H9 (cell line): ENCODE data around the gene ING2. TPM values are rescaled to one million over a fixed set of nuclear protein-coding genes. Genes with fewer than 3 reads are reported as not detected.

Experiments used
- DNase-seq: peaks from one replicate; pipeline ENCODE4 v3.0.0-alpha.2; 2017
- H2AFZ ChIP-seq: one replicate; pipeline ENCODE4 v1.6.1; 2013; ENCODE audit warnings: mild to moderate bottlenecking, low read length, control low read depth, moderate library complexity
- H2AK5ac ChIP-seq: 2 replicates; pipeline ENCODE4 v1.6.1; 2013; ENCODE audit warnings: low read length, control low read depth, mixed read lengths; ENCODE audit not compliant: insufficient read length
- H2BK120ac ChIP-seq: one replicate; pipeline ENCODE4 v1.6.1; 2013; ENCODE audit warnings: low read depth, mild to moderate bottlenecking, low read length, control low read depth, inconsistent platforms; ENCODE audit not compliant: poor library complexity, severe bottlenecking
- H2BK12ac ChIP-seq: 2 replicates; pipeline ENCODE4 v1.6.1; 2013; ENCODE audit warnings: low read length, control low read depth, mixed read lengths, low read depth; ENCODE audit not compliant: insufficient read length
- H2BK15ac ChIP-seq: 2 replicates; pipeline ENCODE4 v1.6.1; 2013; ENCODE audit warnings: low read depth, low read length, control low read depth
- H2BK20ac ChIP-seq: one replicate; pipeline ENCODE4 v1.6.1; 2013; ENCODE audit warnings: low read depth, mild to moderate bottlenecking, low read length, control low read depth, inconsistent platforms; ENCODE audit not compliant: poor library complexity, severe bottlenecking
- H2BK5ac ChIP-seq: 2 replicates; pipeline ENCODE4 v1.6.1; 2013; ENCODE audit warnings: low read length, control low read depth, mixed read lengths; ENCODE audit not compliant: insufficient read length
- H3K14ac ChIP-seq: 2 replicates; pipeline ENCODE4 v1.6.1; 2013; ENCODE audit warnings: low read length, control low read depth; ENCODE audit not compliant: insufficient read depth
- H3K18ac ChIP-seq: 2 replicates; pipeline ENCODE4 v1.6.1; 2013; ENCODE audit warnings: low read depth, mild to moderate bottlenecking, mixed read lengths, low read length, control low read depth; ENCODE audit not compliant: insufficient read length
- H3K23ac ChIP-seq: 2 replicates; pipeline ENCODE4 v1.6.1; 2013; ENCODE audit warnings: low read length, control low read depth, mixed read lengths, low read depth; ENCODE audit not compliant: insufficient read length
- H3K23me2 ChIP-seq: 2 replicates; pipeline ENCODE4 v1.6.1; 2013; ENCODE audit warnings: low read depth, mild to moderate bottlenecking, mixed read lengths, low read length, control low read depth; ENCODE audit not compliant: insufficient read length, poor library complexity, severe bottlenecking
- H3K27ac ChIP-seq: 2 replicates; pipeline ENCODE4 v1.5.1; 2013; ENCODE audit warnings: low read length, control low read depth, mixed read lengths, low read depth; ENCODE audit not compliant: insufficient read length
- H3K27me3 ChIP-seq: 2 replicates; pipeline ENCODE4 v1.6.1; 2013; ENCODE audit warnings: low read length, control low read depth, inconsistent platforms; ENCODE audit not compliant: insufficient read depth
- H3K4ac ChIP-seq: 2 replicates; pipeline ENCODE4 v1.6.1; 2013; ENCODE audit warnings: low read depth, mild to moderate bottlenecking, control low read depth, inconsistent platforms, low read length, moderate library complexity
- H3K4me1 ChIP-seq: 2 replicates; pipeline ENCODE4 v1.6.1; 2013; ENCODE audit warnings: low read length, control low read depth, inconsistent platforms; ENCODE audit not compliant: insufficient read depth
- H3K4me2 ChIP-seq: 2 replicates; pipeline ENCODE4 v1.6.1; 2013; ENCODE audit warnings: low read length, control low read depth, mixed read lengths; ENCODE audit not compliant: insufficient read length, insufficient read depth
- H3K56ac ChIP-seq: 2 replicates; pipeline ENCODE4 v1.6.1; 2013; ENCODE audit warnings: low read depth, mild to moderate bottlenecking, mixed read lengths, low read length, control low read depth; ENCODE audit not compliant: insufficient read length
- H3K79me1 ChIP-seq: 2 replicates; pipeline ENCODE4 v1.6.1; 2013; ENCODE audit warnings: low read depth, mild to moderate bottlenecking, moderate library complexity, low read length, control low read depth, inconsistent platforms; ENCODE audit not compliant: insufficient read depth, poor library complexity, severe bottlenecking
- H3K79me2 ChIP-seq: 2 replicates; pipeline ENCODE4 v1.6.1; 2013; ENCODE audit warnings: low read length, control low read depth, inconsistent platforms; ENCODE audit not compliant: insufficient read depth
- H3K9ac ChIP-seq: 2 replicates; pipeline ENCODE4 v1.6.1; 2013; ENCODE audit warnings: low read length, control low read depth, mixed read lengths; ENCODE audit not compliant: insufficient read length; ENCODE audit errors: extremely low read depth
- H3K9me3 ChIP-seq: one replicate; pipeline ENCODE4 v1.6.1; 2013; ENCODE audit warnings: low read depth, low read length, inconsistent platforms; ENCODE audit not compliant: control insufficient read depth
- H3T11ph ChIP-seq: one replicate; pipeline ENCODE4 v1.6.1; 2013; ENCODE audit warnings: mild to moderate bottlenecking, low read length, control low read depth, inconsistent platforms
- H4K20me1 ChIP-seq: one replicate; pipeline ENCODE4 v1.6.1; 2013; ENCODE audit not compliant: control insufficient read depth, insufficient read length, insufficient read depth
- H4K5ac ChIP-seq: 2 replicates; pipeline ENCODE4 v1.6.1; 2013; ENCODE audit warnings: low read depth, mild to moderate bottlenecking, mixed read lengths, low read length, control low read depth; ENCODE audit not compliant: insufficient read length
- H4K8ac ChIP-seq: replicated peaks from 2 replicates; pipeline ENCODE4 v1.6.1; 2013; ENCODE audit warnings: low read length, control low read depth, mixed read lengths, low read depth; ENCODE audit not compliant: insufficient read length
- H4K91ac ChIP-seq: 2 replicates; pipeline ENCODE4 v1.6.1; 2013; ENCODE audit warnings: low read depth, mild to moderate bottlenecking, moderate library complexity, mixed read lengths, low read length, control low read depth; ENCODE audit not compliant: insufficient read length
- H3K27ac Mint-ChIP-seq, 3 experiments: 2 replicates in 2 of 3; 3 replicates in 1 of 3; pipeline ENCODE4 v1.8.0; 2020 to 2021; ENCODE audit warnings: mixed read lengths in 3 of 3, mild to moderate bottlenecking in 1 of 3, moderate library complexity in 1 of 3
- H3K27me3 Mint-ChIP-seq: 2 replicates; pipeline ENCODE4 v1.8.0; 2021; ENCODE audit warnings: low read depth, mild to moderate bottlenecking, moderate library complexity, mixed read lengths
- H3K36me3 Mint-ChIP-seq, 3 experiments: 2 replicates in 2 of 3; 3 replicates in 1 of 3; pipeline ENCODE4 v1.8.0; 2020 to 2021; ENCODE audit warnings: low read depth in 3 of 3, mixed read lengths in 3 of 3; ENCODE audit not compliant: insufficient read depth in 1 of 3
- H3K4me1 Mint-ChIP-seq, 2 experiments: 2 replicates each; pipeline ENCODE4 v1.8.0; 2020; ENCODE audit warnings: mixed read lengths in 2 of 2
- H3K4me3 Mint-ChIP-seq, 2 experiments: 2 replicates in 1 of 2; 3 replicates in 1 of 2; pipeline ENCODE4 v1.8.0; 2020 to 2021; ENCODE audit warnings: mild to moderate bottlenecking in 2 of 2, mixed read lengths in 2 of 2, moderate library complexity in 1 of 2
- H3K9me3 Mint-ChIP-seq, 2 experiments: 2 replicates in 1 of 2; 3 replicates in 1 of 2; pipeline ENCODE4 v1.8.0; 2020; ENCODE audit warnings: mild to moderate bottlenecking in 2 of 2, mixed read lengths in 2 of 2, moderate library complexity in 1 of 2
- WGBS: extraction: QIAGEN DNeasy Blood & Tissue Kit; methylation state at CpG from one replicate; pipeline ENCODE4 v1.1.7; 2013; ENCODE audit warnings: missing lambda C conversion rate, low lambda C conversion rate, mixed read lengths; ENCODE audit not compliant: insufficient read length; ENCODE audit errors: extremely low coverage; 5-methylcytosine and 5-hydroxymethylcytosine counted together
- total RNA-seq: library from RNA; stranded (reverse); gene quantifications from 2 replicates; pipeline ENCODE4 v1.2.1, GENCODE V29; 2021
- TF ChIP-seq, protein P1 (sequence below): fragments of 200-600 bp; sonication (generic); conservative IDR thresholded peaks from 3 replicates; pipeline ENCODE4 v1.8.0; 2021; ENCODE audit warnings: antibody characterized with exemption, mild to moderate bottlenecking

The ING2 gene
- total RNA-seq, 1 experiment from 2014 or later: 18.6 TPM

DNA sequence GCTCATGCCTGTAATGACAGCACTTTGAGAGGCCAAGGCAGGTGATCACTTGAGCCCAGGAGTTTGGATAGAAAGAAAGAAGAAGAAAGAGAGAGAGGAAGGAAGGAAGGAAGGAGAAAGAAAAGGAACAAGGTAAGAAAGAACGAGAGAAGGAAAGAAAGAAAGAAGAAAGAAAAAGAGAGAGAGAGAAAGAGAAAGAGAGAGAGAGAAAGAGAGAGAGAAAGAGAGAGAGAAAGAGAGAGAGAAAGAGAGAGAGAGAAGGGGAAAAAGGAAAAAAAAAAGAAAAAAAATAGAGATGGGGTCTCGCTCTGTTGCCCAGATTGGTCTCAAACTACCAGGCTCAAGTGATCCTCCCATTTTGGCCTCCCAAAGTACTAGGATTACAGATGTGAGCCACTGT, 22.5 kb downstream of the ING2 start:
- Histone ChIP-seq H4K91ac (no peak overlapping the region), H2BK12ac (no peak overlapping the region), H2BK5ac (no peak overlapping the region), H3K9ac (no peak overlapping the region), H3K23me2 (no peaks in the 10 kb centered on the region), H3K79me2 (no peaks in the 10 kb centered on the region), H3K9me3 (no peaks in the 10 kb centered on the region), H4K20me1 (no peaks in the 10 kb centered on the region), H3K4me1 (no peaks in the 10 kb centered on the region), H2BK20ac (no peak overlapping the region), H3K18ac (no peak overlapping the region), H3T11ph (no peak overlapping the region), H3K4me2 (no peak overlapping the region), H3K56ac (no peak overlapping the region), H3K79me1 (no peaks in the 10 kb centered on the region), H3K14ac (no peak overlapping the region), H3K4ac (no peak overlapping the region), H2AK5ac (no peak overlapping the region), H3K23ac (no peak overlapping the region), H2BK120ac (no peak overlapping the region), H2BK15ac (no peak overlapping the region), H4K5ac (no peak overlapping the region), H4K8ac (no peak overlapping the region), H2AFZ (no peak overlapping the region), H3K27ac (no peak overlapping the region), H3K27me3 (no peaks in the 10 kb centered on the region)
- Mint-ChIP-seq H3K27me3 (peaks cover 2% of the 10 kb centered on the region), H3K4me3 (no peak overlapping the region; a peak in 1 of 5 replicates), H3K36me3 (no peaks in the 10 kb centered on the region), H3K4me1 (peaks cover 0 to 5% of the 10 kb centered on the region in 2 experiments; a peak in 2 of 4 replicates), H3K27ac (no peak overlapping the region), H3K9me3 (no peaks in the 10 kb centered on the region; a peak in 1 of 5 replicates)
- TF ChIP-seq, protein P1, sequence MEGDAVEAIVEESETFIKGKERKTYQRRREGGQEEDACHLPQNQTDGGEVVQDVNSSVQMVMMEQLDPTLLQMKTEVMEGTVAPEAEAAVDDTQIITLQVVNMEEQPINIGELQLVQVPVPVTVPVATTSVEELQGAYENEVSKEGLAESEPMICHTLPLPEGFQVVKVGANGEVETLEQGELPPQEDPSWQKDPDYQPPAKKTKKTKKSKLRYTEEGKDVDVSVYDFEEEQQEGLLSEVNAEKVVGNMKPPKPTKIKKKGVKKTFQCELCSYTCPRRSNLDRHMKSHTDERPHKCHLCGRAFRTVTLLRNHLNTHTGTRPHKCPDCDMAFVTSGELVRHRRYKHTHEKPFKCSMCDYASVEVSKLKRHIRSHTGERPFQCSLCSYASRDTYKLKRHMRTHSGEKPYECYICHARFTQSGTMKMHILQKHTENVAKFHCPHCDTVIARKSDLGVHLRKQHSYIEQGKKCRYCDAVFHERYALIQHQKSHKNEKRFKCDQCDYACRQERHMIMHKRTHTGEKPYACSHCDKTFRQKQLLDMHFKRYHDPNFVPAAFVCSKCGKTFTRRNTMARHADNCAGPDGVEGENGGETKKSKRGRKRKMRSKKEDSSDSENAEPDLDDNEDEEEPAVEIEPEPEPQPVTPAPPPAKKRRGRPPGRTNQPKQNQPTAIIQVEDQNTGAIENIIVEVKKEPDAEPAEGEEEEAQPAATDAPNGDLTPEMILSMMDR: no peak
- no peak for DNase-seq
- WGBS: no CpG with 5 or more reads among the region's 2 CpGs
